ENCODE results near the gene USP7.
A peak's percentile ranks its signal among the peaks of the same experiment; 100 is the strongest.
"Not testable (repeated sequence)": the region's sequence is repeated elsewhere in the genome, so short reads cannot be mapped to it uniquely, and the experiment has no call there.

USP7 gene

DNA sequence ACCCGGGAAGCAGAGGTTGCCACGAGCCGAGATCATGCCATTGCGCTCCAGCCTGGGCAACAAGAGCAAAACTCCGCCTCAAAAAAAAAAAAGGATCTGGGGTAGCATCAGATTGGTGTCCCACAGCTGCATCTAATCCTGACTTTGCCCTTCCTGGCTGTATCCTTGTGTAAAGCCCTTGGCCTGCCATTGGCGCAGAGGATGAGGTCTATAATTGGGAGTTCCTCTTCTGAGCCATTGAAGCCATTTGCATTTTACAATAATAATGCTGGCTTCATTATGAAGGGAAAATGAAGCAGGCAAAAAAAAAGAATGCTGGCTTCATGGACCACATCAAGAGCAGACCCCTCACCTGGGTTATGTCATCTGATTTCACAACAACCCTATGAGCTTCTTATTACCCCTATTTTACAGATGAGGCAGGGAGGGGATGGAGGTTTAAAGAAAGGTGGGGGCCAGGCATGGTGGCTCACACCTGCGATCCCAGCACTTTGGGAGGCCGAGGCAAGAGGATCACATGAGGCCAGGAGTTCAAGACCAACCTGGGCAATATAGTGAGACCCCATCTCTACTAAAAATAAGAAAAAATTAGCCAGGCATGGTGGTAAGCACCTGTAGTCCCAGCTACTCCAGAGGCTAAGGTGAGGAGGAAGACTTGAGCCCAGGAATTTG lies 82.7 kb downstream of the USP7 start:
- TF ChIP-seq, protein P1, sequence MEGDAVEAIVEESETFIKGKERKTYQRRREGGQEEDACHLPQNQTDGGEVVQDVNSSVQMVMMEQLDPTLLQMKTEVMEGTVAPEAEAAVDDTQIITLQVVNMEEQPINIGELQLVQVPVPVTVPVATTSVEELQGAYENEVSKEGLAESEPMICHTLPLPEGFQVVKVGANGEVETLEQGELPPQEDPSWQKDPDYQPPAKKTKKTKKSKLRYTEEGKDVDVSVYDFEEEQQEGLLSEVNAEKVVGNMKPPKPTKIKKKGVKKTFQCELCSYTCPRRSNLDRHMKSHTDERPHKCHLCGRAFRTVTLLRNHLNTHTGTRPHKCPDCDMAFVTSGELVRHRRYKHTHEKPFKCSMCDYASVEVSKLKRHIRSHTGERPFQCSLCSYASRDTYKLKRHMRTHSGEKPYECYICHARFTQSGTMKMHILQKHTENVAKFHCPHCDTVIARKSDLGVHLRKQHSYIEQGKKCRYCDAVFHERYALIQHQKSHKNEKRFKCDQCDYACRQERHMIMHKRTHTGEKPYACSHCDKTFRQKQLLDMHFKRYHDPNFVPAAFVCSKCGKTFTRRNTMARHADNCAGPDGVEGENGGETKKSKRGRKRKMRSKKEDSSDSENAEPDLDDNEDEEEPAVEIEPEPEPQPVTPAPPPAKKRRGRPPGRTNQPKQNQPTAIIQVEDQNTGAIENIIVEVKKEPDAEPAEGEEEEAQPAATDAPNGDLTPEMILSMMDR (IDR thresholded peaks at IDR 0.05; ENCODE audit: insufficient read depth, low read depth, low read length, missing control alignments): no peak
- no peak for DNase-seq (ENCODE audit: low read depth)
- H3K4me3 ChIP-seq (ENCODE audit: low read length): no peak overlapping the region

GRCh38 chr16:8878523-8878911 lies 85.2 kb downstream of the USP7 start:
- peak; percentile 94 for DNase-seq (ENCODE audit: low read depth)
- TF ChIP-seq, protein P1 (IDR thresholded peaks at IDR 0.05; ENCODE audit: insufficient read depth, low read depth, low read length, missing control alignments): no peak
- H3K4me3 ChIP-seq (ENCODE audit: low read length): no peak overlapping the region

DNA sequence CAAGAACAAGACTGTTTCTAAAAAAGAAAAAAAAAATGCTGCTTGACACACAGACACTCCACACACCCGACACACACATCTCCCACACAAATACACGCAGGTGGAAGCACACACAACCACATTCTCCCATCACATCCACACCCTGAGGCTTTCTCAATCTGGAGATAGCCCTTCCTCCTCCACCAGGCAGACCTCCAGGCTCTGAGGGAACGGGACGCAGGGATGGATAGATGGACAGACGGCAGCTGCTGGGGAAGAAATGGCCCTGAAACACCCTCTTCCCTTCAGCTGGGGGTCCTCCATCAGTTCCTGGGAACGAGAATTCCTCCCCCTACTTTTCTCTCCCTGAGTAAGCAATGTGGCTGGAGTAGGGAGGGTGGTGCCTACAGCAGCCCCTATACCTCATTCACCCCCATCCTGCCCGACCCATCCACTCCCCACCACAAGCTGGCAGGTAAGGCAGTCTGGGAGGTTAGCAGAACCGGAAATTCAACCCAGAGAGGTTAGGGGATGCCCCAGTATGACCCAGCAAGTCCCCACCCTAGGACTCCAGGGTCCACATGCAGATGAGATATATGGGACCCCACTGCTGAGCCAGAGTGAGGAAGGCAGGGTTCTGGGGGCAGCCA lies 85.7 kb downstream of the USP7 start:
- no peak overlapping the region for H3K4me3 ChIP-seq (ENCODE audit: low read length)
- TF ChIP-seq, protein P1 (IDR thresholded peaks at IDR 0.05; ENCODE audit: insufficient read depth, low read depth, low read length, missing control alignments): no peak
- DNase-seq (ENCODE audit: low read depth): peak; percentile 89

- DNase-seq (ENCODE audit: low read depth); H3K4me3 ChIP-seq (ENCODE audit: low read length): not testable (repeated sequence)
Observed at GRCh38 chr16:8875317-8875716, 88.4 kb downstream of the USP7 start.

GRCh38 chr16:8874388-8874787 lies 89.3 kb downstream of the USP7 start:
- TF ChIP-seq, protein P1 (IDR thresholded peaks at IDR 0.05; ENCODE audit: insufficient read depth, low read depth, low read length, missing control alignments): no peak
- no peak overlapping the region for H3K4me3 ChIP-seq (ENCODE audit: low read length)
- no peak for DNase-seq (ENCODE audit: low read depth)

DNA sequence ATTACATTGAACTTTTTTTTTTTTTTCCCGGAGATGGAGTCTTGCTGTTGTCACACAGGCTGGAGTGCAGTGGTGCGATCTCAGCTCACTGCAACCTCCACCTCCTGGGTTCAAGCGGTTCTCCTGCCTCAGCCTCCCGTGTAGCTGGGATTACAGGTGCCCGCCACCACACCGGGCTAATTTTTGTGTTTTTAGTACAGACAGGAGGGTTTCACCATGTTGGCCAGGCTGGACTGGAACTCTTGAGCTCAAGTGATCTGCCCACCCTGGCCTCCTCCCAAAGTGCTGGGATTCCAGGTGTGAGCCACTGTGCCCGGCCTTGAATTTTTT lies 89.9 kb downstream of the USP7 start:
- not testable (repeated sequence) for H3K4me3 ChIP-seq (ENCODE audit: low read length); DNase-seq (ENCODE audit: low read depth)

- TF ChIP-seq, protein P1 (IDR thresholded peaks at IDR 0.05; ENCODE audit: insufficient read depth, low read depth, low read length, missing control alignments): peak; percentile 14
- H3K4me3 ChIP-seq (ENCODE audit: low read length): no peak overlapping the region
- DNase-seq (ENCODE audit: low read depth): no peak
Observed at GRCh38 chr16:8872967-8873865, 90.5 kb downstream of the USP7 start.
